ENCODE data around the gene ESRRB.

ESRRB gene

GRCh38 chr14:76423534-76423933 lies 47.6 kb downstream of the ESRRB start:
- no peak overlapping the region for H3K4me3 ChIP-seq (ENCODE audit: low read length in 2 of 2)
- H3K9ac ChIP-seq (ENCODE audit: low read depth in 1 of 2, low read length in 2 of 2), result no peak overlapping the region
- H3K27me3 ChIP-seq (ENCODE audit: control insufficient read depth in 2 of 2, insufficient read depth in 2 of 2, low read length in 2 of 2), result no peaks in the 10 kb centered on the region
- H3K9me3 ChIP-seq (ENCODE audit: control insufficient read depth in 2 of 2, low read length in 2 of 2), result no peaks in the 10 kb centered on the region
- H3K4me1 ChIP-seq (ENCODE audit: control insufficient read depth in 2 of 2, insufficient read depth in 2 of 2, low read length in 2 of 2), result no peaks in the 10 kb centered on the region
- H3K36me3 ChIP-seq (ENCODE audit: control insufficient read depth in 2 of 2, insufficient read depth in 2 of 2, low read length in 2 of 2), result no peaks in the 10 kb centered on the region
- H3K27ac ChIP-seq (ENCODE audit: low read depth in 2 of 2, low read length in 2 of 2), result no peak overlapping the region

GRCh38 chr14:76424359-76424758 lies 48.4 kb downstream of the ESRRB start:
- H3K9ac ChIP-seq (ENCODE audit: low read depth in 1 of 2, low read length in 2 of 2), result no peak overlapping the region
- no peak overlapping the region for H3K27ac ChIP-seq (ENCODE audit: low read depth in 2 of 2, low read length in 2 of 2)
- H3K36me3 ChIP-seq (ENCODE audit: control insufficient read depth in 2 of 2, insufficient read depth in 2 of 2, low read length in 2 of 2), result no peaks in the 10 kb centered on the region
- no peak overlapping the region for H3K4me3 ChIP-seq (ENCODE audit: low read length in 2 of 2)
- H3K4me1 ChIP-seq (ENCODE audit: control insufficient read depth in 2 of 2, insufficient read depth in 2 of 2, low read length in 2 of 2), result no peaks in the 10 kb centered on the region
- H3K27me3 ChIP-seq (ENCODE audit: control insufficient read depth in 2 of 2, insufficient read depth in 2 of 2, low read length in 2 of 2), result no peaks in the 10 kb centered on the region
- H3K9me3 ChIP-seq (ENCODE audit: control insufficient read depth in 2 of 2, low read length in 2 of 2), result no peaks in the 10 kb centered on the region

GRCh38 chr14:76426161-76426696 lies 50.3 kb downstream of the ESRRB start:
- no peak overlapping the region for H3K4me3 ChIP-seq (ENCODE audit: low read length in 2 of 2)
- no peaks in the 10 kb centered on the region for H3K27me3 ChIP-seq (ENCODE audit: control insufficient read depth in 2 of 2, insufficient read depth in 2 of 2, low read length in 2 of 2)
- H3K9ac ChIP-seq (ENCODE audit: low read depth in 1 of 2, low read length in 2 of 2), result no peak overlapping the region
- no peaks in the 10 kb centered on the region for H3K9me3 ChIP-seq (ENCODE audit: control insufficient read depth in 2 of 2, low read length in 2 of 2)
- H3K4me1 ChIP-seq (ENCODE audit: control insufficient read depth in 2 of 2, insufficient read depth in 2 of 2, low read length in 2 of 2), result no peaks in the 10 kb centered on the region
- H3K27ac ChIP-seq (ENCODE audit: low read depth in 2 of 2, low read length in 2 of 2), result no peak overlapping the region
- H3K36me3 ChIP-seq (ENCODE audit: control insufficient read depth in 2 of 2, insufficient read depth in 2 of 2, low read length in 2 of 2), result no peaks in the 10 kb centered on the region

DNA sequence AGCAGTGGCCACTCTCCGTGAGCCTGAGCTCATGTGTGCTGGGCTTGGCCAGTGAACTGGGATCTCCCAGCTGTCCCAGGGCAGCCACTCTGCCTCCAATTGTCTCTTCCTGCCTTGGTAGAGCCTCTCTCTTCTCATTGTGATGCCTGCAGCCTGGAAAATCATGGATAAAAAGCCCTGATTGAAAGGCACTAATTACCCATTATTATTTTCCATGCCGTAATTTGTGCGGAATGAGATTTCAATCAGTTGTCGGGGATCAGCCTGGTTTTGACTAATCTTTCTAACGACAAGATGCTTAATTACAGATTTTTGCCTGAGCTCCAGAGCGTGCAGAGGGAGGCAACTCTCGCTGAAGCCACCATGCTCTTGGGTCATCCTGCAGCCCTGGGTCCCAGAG lies 52.7 kb downstream of the ESRRB start:
- Histone ChIP-seq H3K27me3 (ENCODE audit: control insufficient read depth in 2 of 2, insufficient read depth in 2 of 2, low read length in 2 of 2) (no peaks in the 10 kb centered on the region), H3K4me3 (ENCODE audit: low read length in 2 of 2) (no peak overlapping the region)

DNA sequence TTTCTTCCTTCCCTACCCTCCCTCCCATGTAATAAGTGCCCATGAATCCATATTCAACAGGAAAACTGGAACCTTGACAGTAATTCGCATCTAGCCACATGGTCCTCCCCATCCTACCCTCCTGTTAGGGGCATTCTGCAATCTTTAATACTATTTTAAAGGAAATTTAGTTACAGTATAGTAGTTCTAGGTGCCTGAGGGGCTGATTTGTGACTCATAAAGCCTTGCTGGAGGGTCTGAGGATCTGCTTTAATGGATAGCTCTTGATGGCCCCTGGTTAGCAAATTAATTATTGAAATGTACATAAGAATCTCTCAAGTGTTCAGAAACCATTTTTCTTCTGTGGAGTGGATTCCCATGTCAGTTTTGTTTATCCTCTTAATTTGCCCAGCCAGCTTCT lies 54.1 kb downstream of the ESRRB start:
- H3K9ac ChIP-seq (ENCODE audit: low read depth in 1 of 2, low read length in 2 of 2), result no peak overlapping the region
- no peaks in the 10 kb centered on the region for H3K27me3 ChIP-seq (ENCODE audit: control insufficient read depth in 2 of 2, insufficient read depth in 2 of 2, low read length in 2 of 2)
- no peaks in the 10 kb centered on the region for H3K9me3 ChIP-seq (ENCODE audit: control insufficient read depth in 2 of 2, low read length in 2 of 2)
- H3K4me3 ChIP-seq (ENCODE audit: low read length in 2 of 2), result no peak overlapping the region
- H3K36me3 ChIP-seq (ENCODE audit: control insufficient read depth in 2 of 2, insufficient read depth in 2 of 2, low read length in 2 of 2), result no peaks in the 10 kb centered on the region
- H3K4me1 ChIP-seq (ENCODE audit: control insufficient read depth in 2 of 2, insufficient read depth in 2 of 2, low read length in 2 of 2), result no peaks in the 10 kb centered on the region
- H3K27ac ChIP-seq (ENCODE audit: low read depth in 2 of 2, low read length in 2 of 2), result no peak overlapping the region

More for the DNA sequence above, 52.7 kb downstream of the ESRRB start:
- no peaks in the 10 kb centered on the region for H3K9me3 ChIP-seq (ENCODE audit: control insufficient read depth in 2 of 2, low read length in 2 of 2)
- H3K9ac ChIP-seq (ENCODE audit: low read depth in 1 of 2, low read length in 2 of 2), result no peak overlapping the region
- H3K36me3 ChIP-seq (ENCODE audit: control insufficient read depth in 2 of 2, insufficient read depth in 2 of 2, low read length in 2 of 2), result no peaks in the 10 kb centered on the region
- H3K4me1 ChIP-seq (ENCODE audit: control insufficient read depth in 2 of 2, insufficient read depth in 2 of 2, low read length in 2 of 2), result no peaks in the 10 kb centered on the region
- H3K27ac ChIP-seq (ENCODE audit: low read depth in 2 of 2, low read length in 2 of 2), result no peak overlapping the region

- no peak overlapping the region for H3K27ac ChIP-seq (ENCODE audit: low read depth in 2 of 2, low read length in 2 of 2)
- no peak overlapping the region for H3K4me3 ChIP-seq (ENCODE audit: low read length in 2 of 2)
- H3K4me1 ChIP-seq (ENCODE audit: control insufficient read depth in 2 of 2, insufficient read depth in 2 of 2, low read length in 2 of 2), result no peaks in the 10 kb centered on the region
- H3K27me3 ChIP-seq (ENCODE audit: control insufficient read depth in 2 of 2, insufficient read depth in 2 of 2, low read length in 2 of 2), result no peaks in the 10 kb centered on the region
- no peak overlapping the region for H3K9ac ChIP-seq (ENCODE audit: low read depth in 1 of 2, low read length in 2 of 2)
- no peaks in the 10 kb centered on the region for H3K9me3 ChIP-seq (ENCODE audit: control insufficient read depth in 2 of 2, low read length in 2 of 2)
- H3K36me3 ChIP-seq (ENCODE audit: control insufficient read depth in 2 of 2, insufficient read depth in 2 of 2, low read length in 2 of 2), result no peaks in the 10 kb centered on the region
Measured at GRCh38 chr14:76430475-76430980, 54.6 kb downstream of the ESRRB start.

DNA sequence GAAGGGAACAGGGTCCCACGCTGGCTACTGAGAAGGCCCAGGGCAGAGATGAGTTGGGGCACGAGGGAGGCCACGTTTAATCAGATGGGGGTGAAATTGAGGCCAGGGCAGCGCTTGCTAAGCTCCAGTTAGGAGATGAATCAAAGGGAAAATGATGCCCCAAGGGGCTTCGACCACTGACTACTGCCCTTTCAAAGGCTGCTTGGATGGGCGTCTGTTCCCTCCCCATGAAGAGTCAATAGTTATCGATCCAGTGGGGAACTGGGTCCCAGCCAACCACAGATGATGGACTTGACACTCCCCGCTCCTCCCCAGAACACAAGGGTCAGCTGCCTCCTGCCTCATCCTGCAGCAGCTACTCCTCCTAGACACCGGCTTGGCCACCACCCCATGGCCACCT lies 55.6 kb downstream of the ESRRB start:
- H3K9me3 ChIP-seq (ENCODE audit: control insufficient read depth in 2 of 2, low read length in 2 of 2), result no peaks in the 10 kb centered on the region
- no peaks in the 10 kb centered on the region for H3K36me3 ChIP-seq (ENCODE audit: control insufficient read depth in 2 of 2, insufficient read depth in 2 of 2, low read length in 2 of 2)
- no peaks in the 10 kb centered on the region for H3K4me1 ChIP-seq (ENCODE audit: control insufficient read depth in 2 of 2, insufficient read depth in 2 of 2, low read length in 2 of 2)
- H3K27me3 ChIP-seq (ENCODE audit: control insufficient read depth in 2 of 2, insufficient read depth in 2 of 2, low read length in 2 of 2), result no peaks in the 10 kb centered on the region
- H3K9ac ChIP-seq (ENCODE audit: low read depth in 1 of 2, low read length in 2 of 2), result no peak overlapping the region
- H3K4me3 ChIP-seq (ENCODE audit: low read length in 2 of 2), result no peak overlapping the region
- no peak overlapping the region for H3K27ac ChIP-seq (ENCODE audit: low read depth in 2 of 2, low read length in 2 of 2)

DNA sequence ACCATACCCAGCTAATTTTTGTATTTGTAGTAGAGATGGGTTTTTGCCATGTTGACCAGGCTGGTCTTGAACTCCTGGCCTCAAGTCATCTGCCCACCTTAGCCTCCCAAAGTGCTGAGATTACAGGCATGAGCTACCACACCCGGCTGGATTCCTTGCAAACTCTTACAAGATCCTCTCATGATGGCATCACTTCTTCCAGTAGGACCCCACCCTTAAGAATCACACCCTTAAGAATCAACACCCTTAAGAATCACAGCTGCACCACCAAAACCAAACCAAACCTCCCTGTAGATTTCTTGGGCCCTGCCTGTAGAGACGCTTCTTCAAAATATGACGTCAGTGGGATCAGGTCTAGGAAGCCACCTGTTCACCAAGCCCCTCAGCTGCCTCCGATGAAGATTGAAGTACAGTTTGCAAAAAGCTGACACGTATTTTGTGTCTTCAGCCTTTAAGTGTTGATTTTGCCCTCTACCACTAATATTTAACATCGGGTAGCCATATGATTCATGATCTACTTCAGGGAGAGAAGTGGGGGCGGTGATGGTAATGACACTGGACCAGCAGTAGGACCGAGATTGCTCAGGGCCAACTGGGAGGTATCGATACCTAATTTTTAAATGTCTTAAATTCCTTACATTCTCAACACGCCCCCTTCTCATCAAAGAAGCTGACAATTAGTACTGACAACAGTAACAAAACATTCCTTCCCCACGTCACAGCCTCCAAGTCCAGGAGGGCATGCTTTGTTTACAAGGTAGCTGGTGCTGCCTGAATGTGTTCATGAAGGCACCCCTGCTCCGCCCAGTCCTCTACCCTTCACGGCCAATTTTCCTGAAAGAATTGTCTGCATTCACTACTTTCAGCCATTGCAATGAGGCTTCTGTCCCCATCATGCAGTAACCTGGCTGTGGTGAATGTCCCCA lies 57.2 kb downstream of the ESRRB start:
- H3K27me3 ChIP-seq (ENCODE audit: control insufficient read depth in 2 of 2, insufficient read depth in 2 of 2, low read length in 2 of 2), result peaks cover 0 to 1% of the 10 kb centered on the region in 2 donors
- no peaks in the 10 kb centered on the region for H3K9me3 ChIP-seq (ENCODE audit: control insufficient read depth in 2 of 2, low read length in 2 of 2)
- no peak overlapping the region for H3K9ac ChIP-seq (ENCODE audit: low read depth in 1 of 2, low read length in 2 of 2)
- H3K4me1 ChIP-seq (ENCODE audit: control insufficient read depth in 2 of 2, insufficient read depth in 2 of 2, low read length in 2 of 2), result no peaks in the 10 kb centered on the region
- no peak overlapping the region for H3K27ac ChIP-seq (ENCODE audit: low read depth in 2 of 2, low read length in 2 of 2)
- H3K4me3 ChIP-seq (ENCODE audit: low read length in 2 of 2), result no peak overlapping the region
- no peaks in the 10 kb centered on the region for H3K36me3 ChIP-seq (ENCODE audit: control insufficient read depth in 2 of 2, insufficient read depth in 2 of 2, low read length in 2 of 2)

DNA sequence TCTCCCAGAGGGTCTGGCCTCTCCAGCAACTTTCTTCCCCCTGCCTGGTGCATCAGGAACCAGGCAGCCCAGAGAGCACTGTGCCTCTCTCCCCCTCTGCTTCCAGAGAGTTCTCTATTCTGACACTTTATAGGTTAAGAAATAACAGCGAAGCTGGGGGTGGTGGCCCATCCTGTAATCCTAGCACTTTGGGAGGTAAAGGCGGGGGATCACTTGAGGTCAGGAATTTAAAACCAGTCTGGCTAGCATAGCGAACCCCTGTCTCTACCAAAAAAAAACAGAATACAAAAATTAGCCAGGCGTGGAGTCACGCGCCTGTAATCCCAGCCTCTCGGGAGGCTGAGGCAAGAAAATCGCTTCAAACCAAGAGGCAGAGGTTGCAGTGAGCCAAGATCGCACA lies 58.3 kb downstream of the ESRRB start:
- peaks cover 0 to 2% of the 10 kb centered on the region in 2 donors for H3K27me3 ChIP-seq (ENCODE audit: control insufficient read depth in 2 of 2, insufficient read depth in 2 of 2, low read length in 2 of 2)
- no peaks in the 10 kb centered on the region for H3K9me3 ChIP-seq (ENCODE audit: control insufficient read depth in 2 of 2, low read length in 2 of 2)
- H3K27ac ChIP-seq (ENCODE audit: low read depth in 2 of 2, low read length in 2 of 2), result no peak overlapping the region
- no peak overlapping the region for H3K9ac ChIP-seq (ENCODE audit: low read depth in 1 of 2, low read length in 2 of 2)
- no peaks in the 10 kb centered on the region for H3K36me3 ChIP-seq (ENCODE audit: control insufficient read depth in 2 of 2, insufficient read depth in 2 of 2, low read length in 2 of 2)
- no peaks in the 10 kb centered on the region for H3K4me1 ChIP-seq (ENCODE audit: control insufficient read depth in 2 of 2, insufficient read depth in 2 of 2, low read length in 2 of 2)
- no peak overlapping the region for H3K4me3 ChIP-seq (ENCODE audit: low read length in 2 of 2)

GRCh38 chr14:76439237-76439775 lies 63.4 kb downstream of the ESRRB start:
- no peak overlapping the region for H3K9ac ChIP-seq (ENCODE audit: low read depth in 1 of 2, low read length in 2 of 2)
- H3K36me3 ChIP-seq (ENCODE audit: control insufficient read depth in 2 of 2, insufficient read depth in 2 of 2, low read length in 2 of 2), result no peaks in the 10 kb centered on the region
- H3K4me3 ChIP-seq (ENCODE audit: low read length in 2 of 2), result no peak overlapping the region
- H3K4me1 ChIP-seq (ENCODE audit: control insufficient read depth in 2 of 2, insufficient read depth in 2 of 2, low read length in 2 of 2), result no peaks in the 10 kb centered on the region
- H3K27me3 ChIP-seq (ENCODE audit: control insufficient read depth in 2 of 2, insufficient read depth in 2 of 2, low read length in 2 of 2), result peaks cover 0 to 2% of the 10 kb centered on the region in 2 donors
- no peak overlapping the region for H3K27ac ChIP-seq (ENCODE audit: low read depth in 2 of 2, low read length in 2 of 2)
- H3K9me3 ChIP-seq (ENCODE audit: control insufficient read depth in 2 of 2, low read length in 2 of 2), result no peaks in the 10 kb centered on the region
